Smooth muscle cell (in vitro differentiated cells): Measurements from ENCODE around the gene RBFOX1. TPM values are rescaled to one million over a fixed set of nuclear protein-coding genes. Genes with fewer than 3 reads are reported as not detected.

Source experiments
- DNase-seq: peaks from one replicate; lab custom pipeline; 2025; ENCODE audit not compliant: unreplicated experiment; lab: John Stamatoyannopoulos, UW
- H2AFZ ChIP-seq: fragments of 200-600 bp; sonication (generic); 2 replicates; pipeline ENCODE4 v1.6.0; 2016; ENCODE audit warnings: antibody characterized with exemption, low read depth, mild to moderate bottlenecking
- H3F3A ChIP-seq: fragments of 200-600 bp; sonication (generic); 2 replicates; pipeline ENCODE4 v1.6.0; 2017; ENCODE audit warnings: antibody characterized with exemption, low read depth
- H3K27ac ChIP-seq: fragments of 200-600 bp; sonication (generic); 2 replicates; pipeline ENCODE4 v1.5.1; 2016; ENCODE audit warnings: low read depth, mild to moderate bottlenecking
- H3K27me3 ChIP-seq: fragments of 200-600 bp; sonication (generic); 2 replicates; pipeline ENCODE4 v1.6.1; 2016; ENCODE audit warnings: low read depth, mild to moderate bottlenecking
- H3K36me3 ChIP-seq: fragments of 200-600 bp; sonication (generic); 2 replicates; pipeline ENCODE4 v1.5.1; 2016; ENCODE audit warnings: low read depth
- H3K4me1 ChIP-seq: fragments of 200-600 bp; sonication (generic); 2 replicates; pipeline ENCODE4 v1.5.1; 2016; ENCODE audit warnings: low read depth
- H3K4me2 ChIP-seq: fragments of 200-600 bp; sonication (generic); 2 replicates; pipeline ENCODE4 v1.6.0; 2016; ENCODE audit warnings: mild to moderate bottlenecking
- H3K4me3 ChIP-seq: fragments of 200-600 bp; sonication (generic); 2 replicates; pipeline ENCODE4 v1.5.1; 2016; ENCODE audit warnings: mild to moderate bottlenecking
- H3K79me2 ChIP-seq: fragments of 200-600 bp; sonication (generic); 2 replicates; pipeline ENCODE4 v1.6.0; 2016; ENCODE audit warnings: low read depth, mild to moderate bottlenecking
- H3K9ac ChIP-seq: fragments of 200-600 bp; sonication (generic); 2 replicates; pipeline ENCODE4 v1.6.0; 2016; ENCODE audit warnings: low read depth
- H3K9me3 ChIP-seq: fragments of 200-600 bp; sonication (generic); replicated peaks from 2 replicates; pipeline ENCODE4 v1.5.1; 2016; ENCODE audit warnings: low read depth
- H4K20me1 ChIP-seq: fragments of 200-600 bp; sonication (generic); 2 replicates; pipeline ENCODE4 v1.6.0; 2016; ENCODE audit warnings: low read depth
- WGBS: methylation state at CpG from one replicate; pipeline ENCODE4 v1.1.7; 2016; ENCODE audit warnings: low lambda C conversion rate; 5-methylcytosine and 5-hydroxymethylcytosine counted together
- polyA plus RNA-seq: library from polyadenylated mRNA; unstranded; fragments of >200 nt; fragmentation: Nextera tagmentation; extraction: Ambion mirVana; gene quantifications from 2 replicates; pipeline ENCODE4 v1.2.1, GENCODE V29; 2016
- total RNA-seq: library from RNA; depleted of rRNA; stranded (reverse); fragments of >200 nt; gene quantifications from 2 replicates; pipeline ENCODE4 v1.2.3, GENCODE V29; 2014
- TF ChIP-seq, protein P1 (sequence below): fragments of 200-600 bp; sonication (generic); IDR thresholded peaks from 2 replicates; pipeline ENCODE4 v1.5.1; 2017; ENCODE audit warnings: borderline replicate concordance, mild to moderate bottlenecking, antibody characterized with exemption; ENCODE audit not compliant: insufficient read depth, poor library complexity, severe bottlenecking

The RBFOX1 gene
- total and polyA plus RNA-seq, 2 experiments from 2014 or later, result not detected

- Histone ChIP-seq H3K4me3 (no peak overlapping the region), H4K20me1 (no peaks in the 10 kb centered on the region), H3K27me3 (no peaks in the 10 kb centered on the region), H2AFZ (no peak overlapping the region), H3K79me2 (no peaks in the 10 kb centered on the region), H3F3A (no peaks in the 10 kb centered on the region), H3K9me3 (no peaks in the 10 kb centered on the region), H3K9ac (no peak overlapping the region), H3K4me2 (no peak overlapping the region), H3K27ac (no peak overlapping the region), H3K4me1 (no peaks in the 10 kb centered on the region), H3K36me3 (no peaks in the 10 kb centered on the region)
- TF ChIP-seq, protein P1, sequence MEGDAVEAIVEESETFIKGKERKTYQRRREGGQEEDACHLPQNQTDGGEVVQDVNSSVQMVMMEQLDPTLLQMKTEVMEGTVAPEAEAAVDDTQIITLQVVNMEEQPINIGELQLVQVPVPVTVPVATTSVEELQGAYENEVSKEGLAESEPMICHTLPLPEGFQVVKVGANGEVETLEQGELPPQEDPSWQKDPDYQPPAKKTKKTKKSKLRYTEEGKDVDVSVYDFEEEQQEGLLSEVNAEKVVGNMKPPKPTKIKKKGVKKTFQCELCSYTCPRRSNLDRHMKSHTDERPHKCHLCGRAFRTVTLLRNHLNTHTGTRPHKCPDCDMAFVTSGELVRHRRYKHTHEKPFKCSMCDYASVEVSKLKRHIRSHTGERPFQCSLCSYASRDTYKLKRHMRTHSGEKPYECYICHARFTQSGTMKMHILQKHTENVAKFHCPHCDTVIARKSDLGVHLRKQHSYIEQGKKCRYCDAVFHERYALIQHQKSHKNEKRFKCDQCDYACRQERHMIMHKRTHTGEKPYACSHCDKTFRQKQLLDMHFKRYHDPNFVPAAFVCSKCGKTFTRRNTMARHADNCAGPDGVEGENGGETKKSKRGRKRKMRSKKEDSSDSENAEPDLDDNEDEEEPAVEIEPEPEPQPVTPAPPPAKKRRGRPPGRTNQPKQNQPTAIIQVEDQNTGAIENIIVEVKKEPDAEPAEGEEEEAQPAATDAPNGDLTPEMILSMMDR, result no peak
- WGBS, result 0% methylated on average over 1 of the region's 1 CpG
- no peak for DNase-seq
Measured at GRCh38 chr16:7471268-7471667, 138.6 kb downstream of the RBFOX1 start.

- DNase-seq, result no peak
- 93% methylated on average over 10 of the region's 10 CpGs for WGBS
- no peaks in the 10 kb centered on the region for H4K20me1 ChIP-seq
- no peak overlapping the region for H2AFZ ChIP-seq
- H3K4me2 ChIP-seq, result no peak overlapping the region
- no peaks in the 10 kb centered on the region for H3F3A ChIP-seq
- no peak overlapping the region for H3K4me3 ChIP-seq
- TF ChIP-seq, protein P1, result no peak
- H3K4me1 ChIP-seq, result no peaks in the 10 kb centered on the region
- no peaks in the 10 kb centered on the region for H3K27me3 ChIP-seq
- no peaks in the 10 kb centered on the region for H3K79me2 ChIP-seq
- no peak overlapping the region for H3K27ac ChIP-seq
- H3K9ac ChIP-seq, result no peak overlapping the region
- H3K9me3 ChIP-seq, result no peaks in the 10 kb centered on the region
- no peaks in the 10 kb centered on the region for H3K36me3 ChIP-seq
Measured at GRCh38 chr16:7482032-7482431, 149.4 kb downstream of the RBFOX1 start.

DNA sequence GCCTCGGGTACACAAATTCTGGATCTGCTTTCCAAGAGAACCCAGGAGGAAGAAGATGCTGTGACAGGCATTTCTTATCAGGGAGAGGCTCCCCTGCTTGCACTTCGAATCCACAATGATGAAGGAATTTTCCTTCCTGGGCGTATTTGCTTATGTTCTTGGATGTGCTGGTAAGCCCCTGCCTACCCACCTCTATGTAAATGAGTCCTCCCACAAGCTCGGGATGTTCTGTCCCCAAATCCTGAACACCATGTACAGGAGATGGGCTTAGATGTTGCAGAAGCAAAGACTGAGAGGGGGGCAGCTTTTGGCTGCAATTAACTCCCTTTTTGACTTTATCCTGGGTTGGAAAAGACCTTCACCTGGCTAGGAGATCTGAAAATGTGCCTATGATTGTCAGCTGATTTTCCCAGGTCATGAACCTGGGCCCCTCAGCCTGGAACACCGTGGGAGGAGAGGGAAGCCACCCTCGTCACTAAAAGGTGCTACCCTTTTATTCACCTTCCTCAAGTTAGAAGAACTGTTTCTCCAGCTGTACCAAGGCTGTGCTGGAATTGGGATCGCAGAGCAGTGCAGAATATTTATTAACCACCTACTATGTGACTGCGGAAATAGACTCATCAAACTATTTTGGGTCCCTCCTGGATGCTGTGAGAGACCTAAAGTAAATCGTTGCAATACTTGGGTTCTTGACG is 150.1 kb downstream of the RBFOX1 start:
- Histone ChIP-seq H2AFZ (no peak overlapping the region), H3K36me3 (no peaks in the 10 kb centered on the region), H3K27ac (no peak overlapping the region), H3K4me2 (no peak overlapping the region), H3K9me3 (no peaks in the 10 kb centered on the region), H3K9ac (no peak overlapping the region), H3K4me1 (no peaks in the 10 kb centered on the region), H3F3A (no peaks in the 10 kb centered on the region), H4K20me1 (no peaks in the 10 kb centered on the region), H3K4me3 (no peak overlapping the region), H3K79me2 (no peaks in the 10 kb centered on the region), H3K27me3 (no peaks in the 10 kb centered on the region)
- no peak for DNase-seq
- TF ChIP-seq, protein P1, result no peak
- WGBS, result 85% methylated on average over 10 of the region's 10 CpGs
